ENCODE results near the gene SLC9B1. TPM values are rescaled to one million over a fixed set of nuclear protein-coding genes. Genes with fewer than 3 reads are reported as not detected.
"Not testable (repeated sequence)": the region's sequence is repeated elsewhere in the genome, so short reads cannot be mapped to it uniquely, and the experiment has no call there.

SLC9B1 gene
- total RNA-seq, 2 donors from 2014 or later: 0.39 to 0.46 TPM

DNA sequence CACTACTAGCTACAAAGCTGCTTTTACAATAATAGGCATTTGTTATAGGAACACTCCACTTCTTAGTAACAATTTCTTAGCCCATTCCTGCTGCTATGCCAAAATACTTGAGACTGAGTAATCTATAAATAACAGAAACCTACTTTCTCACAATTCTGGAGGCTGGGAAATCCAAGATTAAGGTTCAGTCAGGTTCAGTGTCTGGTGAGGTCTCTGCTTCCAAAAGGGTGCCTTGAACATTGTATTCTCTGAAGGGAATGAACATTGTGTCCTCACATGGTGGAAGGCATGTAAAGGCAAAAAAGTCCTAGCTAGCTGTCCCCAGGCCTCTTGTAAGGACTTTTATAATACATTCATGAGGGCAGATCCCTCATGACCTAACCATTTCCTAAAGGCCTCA, 7.0 kb downstream of the SLC9B1 start:
- intact Hi-C loops (cut with DNase I, micrococcal nuclease): loop anchor here (5.0 to 10.0 kb wide), 2 partner anchors 388 to 390 kb away; no protein-coding TSS in a partner anchor
- no peak for DNase-seq
- ATAC-seq: no peak

DNA sequence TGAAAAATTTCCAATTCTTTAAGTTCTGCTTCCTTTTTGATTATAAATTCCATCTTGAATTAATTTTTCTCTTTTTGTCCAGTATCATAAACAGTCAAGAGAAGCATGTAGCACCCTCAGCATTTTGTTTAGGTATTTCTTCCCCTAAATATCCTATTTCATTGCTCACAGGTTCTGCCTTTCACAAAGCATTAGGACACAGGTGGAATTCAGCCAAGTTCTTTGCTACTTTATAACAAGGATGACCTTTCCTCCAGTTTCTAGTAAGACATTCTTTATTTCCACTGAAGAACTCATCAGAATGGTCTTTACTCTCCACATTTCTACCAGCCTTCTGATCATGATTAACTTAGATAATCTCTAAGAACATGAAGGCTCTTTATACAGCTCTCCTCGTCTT, 7.4 kb downstream of the SLC9B1 start:
- intact Hi-C loops (cut with DNase I, micrococcal nuclease): loop anchor here (5.0 to 10.0 kb wide), 2 partner anchors 387 to 390 kb away; no protein-coding TSS in a partner anchor
- DNase-seq (no peak), ATAC-seq (peak; percentile 20)

DNA sequence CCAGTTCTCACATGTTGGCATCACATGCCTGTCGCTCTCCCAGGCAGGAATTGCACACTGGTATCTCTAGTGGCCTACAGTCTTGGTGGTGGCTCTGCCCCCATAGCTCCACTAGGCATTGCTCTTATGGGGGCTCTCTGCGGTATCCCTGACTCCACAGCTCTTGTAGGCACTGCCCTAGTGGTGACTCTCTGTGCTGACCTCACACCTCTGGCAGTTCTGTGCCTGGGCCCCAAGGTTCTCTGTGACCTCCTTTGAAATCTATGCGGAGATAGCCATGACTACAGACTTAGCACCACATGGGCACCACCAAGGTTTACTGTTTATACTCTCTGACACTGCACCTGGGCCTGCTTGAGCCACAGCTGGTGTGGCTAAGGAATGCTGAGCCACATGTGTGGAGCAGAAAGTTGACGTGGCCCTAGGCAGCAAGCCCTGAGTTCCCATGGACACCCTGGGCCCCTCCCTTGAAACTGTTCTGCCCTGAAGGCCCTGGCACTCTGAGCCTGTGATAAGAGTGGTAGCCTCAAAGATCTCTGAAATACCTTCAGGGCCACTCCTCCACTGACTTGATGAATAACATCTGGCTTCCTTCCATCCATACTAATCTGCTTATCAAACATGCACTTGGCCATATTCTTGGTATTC, 8.0 kb downstream of the SLC9B1 start:
- intact Hi-C loops (cut with DNase I, micrococcal nuclease): loop anchor here (5.0 to 10.0 kb wide), 2 partner anchors 387 to 389 kb away; no protein-coding TSS in a partner anchor
- DNase-seq: peak; percentile 28 to 62
- ATAC-seq: peak; percentile 92

DNA sequence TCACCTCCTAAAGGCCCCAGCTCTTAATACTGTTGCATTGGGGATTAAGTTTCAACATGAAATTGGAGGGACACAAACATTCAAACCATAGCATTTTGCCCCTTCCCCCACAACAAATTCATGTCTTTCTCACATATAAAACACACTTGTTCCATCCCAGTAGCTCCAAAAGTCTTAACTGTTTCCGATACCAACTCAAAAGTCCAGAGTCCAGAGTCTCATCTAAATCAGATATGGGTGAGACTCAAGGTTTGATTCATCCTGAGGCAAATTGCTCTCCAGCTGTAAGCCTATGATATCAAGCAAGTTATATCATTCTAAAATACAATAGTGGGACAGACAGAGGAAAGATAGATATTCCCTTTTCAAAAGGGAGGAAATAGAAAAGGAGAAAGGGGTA, 8.7 kb downstream of the SLC9B1 start:
- intact Hi-C loops (cut with DNase I, micrococcal nuclease): loop anchor here (5.0 to 10.0 kb wide), 2 partner anchors 386 to 389 kb away; no protein-coding TSS in a partner anchor
- no peak for DNase-seq
- ATAC-seq: peak; percentile 54

GRCh38 chr4:103008875-103009729, 10.4 kb downstream of the SLC9B1 start:
- ATAC-seq (peak; percentile 72), DNase-seq (no peak)
- intact Hi-C loops (cut with DNase I, micrococcal nuclease): loop anchor here in 1 of 2 donors (5.0 kb wide), 1 partner anchor 577 kb away; no protein-coding TSS in a partner anchor

- intact Hi-C loops (cut with DNase I, micrococcal nuclease): no loop called here
- ATAC-seq: no peak
- DNase-seq: no peak
These were observed 17.0 kb downstream of the SLC9B1 start for GRCh38 chr4:103002551-103002950.

DNA sequence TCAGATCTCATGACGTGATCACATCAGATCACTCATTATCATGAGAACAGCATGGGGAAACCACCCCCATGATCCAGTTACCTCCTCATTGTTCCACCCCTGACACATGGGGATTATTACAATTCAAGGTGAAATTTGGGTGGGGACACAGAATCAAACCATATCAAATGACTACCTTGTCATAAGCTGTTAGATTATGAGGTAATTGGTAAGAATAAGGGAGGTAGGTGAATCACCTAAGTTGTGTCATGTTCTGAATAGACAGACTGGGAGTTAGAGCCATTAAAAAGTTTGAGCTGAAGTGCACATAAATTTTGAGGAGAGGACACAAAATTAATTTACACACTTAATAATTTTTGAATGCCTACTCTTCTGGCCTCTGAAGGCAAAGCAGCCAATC, 24.7 kb downstream of the SLC9B1 start:
- no peak for DNase-seq
- no peak for ATAC-seq
- intact Hi-C loops (cut with DNase I, micrococcal nuclease): no loop called here

GRCh38 chr4:102993985-102994384, 25.5 kb downstream of the SLC9B1 start:
- DNase-seq; intact Hi-C loops (cut with DNase I, micrococcal nuclease); ATAC-seq: not testable (repeated sequence)

DNA sequence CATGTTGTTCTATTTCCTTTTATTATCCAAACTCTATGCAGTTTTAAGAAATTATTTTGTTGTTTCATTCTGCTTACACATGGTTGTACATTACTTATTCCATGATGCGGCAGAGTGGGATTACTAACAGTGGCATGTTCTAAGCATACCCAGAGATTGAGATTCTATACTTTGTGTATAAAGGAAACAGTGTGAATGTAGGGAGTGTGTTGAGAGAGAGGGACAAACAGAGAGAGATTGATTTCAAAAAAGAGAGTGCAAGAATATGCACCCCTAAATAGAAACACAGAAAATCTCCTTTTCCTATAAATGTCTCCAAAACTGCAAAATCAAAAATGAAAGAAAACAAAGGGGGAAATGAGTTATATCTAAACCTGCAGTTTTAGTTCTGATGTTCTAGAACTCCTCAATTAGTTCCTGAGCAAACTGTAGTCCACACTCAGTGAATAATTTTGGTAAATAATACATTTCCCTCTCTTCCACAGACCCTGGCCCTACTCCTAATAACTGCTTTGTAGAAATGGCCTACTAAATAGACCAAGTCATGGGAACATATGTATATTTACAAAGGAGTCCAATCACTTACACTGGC, 31.0 kb downstream of the SLC9B1 start:
- intact Hi-C loops (cut with DNase I, micrococcal nuclease): no loop called here
- ATAC-seq: no peak
- no peak for DNase-seq

- intact Hi-C loops (cut with DNase I, micrococcal nuclease): no loop called here
- ATAC-seq (no peak), DNase-seq (no peak)
These were observed 38.5 kb downstream of the SLC9B1 start for GRCh38 chr4:102981005-102981404.

DNA sequence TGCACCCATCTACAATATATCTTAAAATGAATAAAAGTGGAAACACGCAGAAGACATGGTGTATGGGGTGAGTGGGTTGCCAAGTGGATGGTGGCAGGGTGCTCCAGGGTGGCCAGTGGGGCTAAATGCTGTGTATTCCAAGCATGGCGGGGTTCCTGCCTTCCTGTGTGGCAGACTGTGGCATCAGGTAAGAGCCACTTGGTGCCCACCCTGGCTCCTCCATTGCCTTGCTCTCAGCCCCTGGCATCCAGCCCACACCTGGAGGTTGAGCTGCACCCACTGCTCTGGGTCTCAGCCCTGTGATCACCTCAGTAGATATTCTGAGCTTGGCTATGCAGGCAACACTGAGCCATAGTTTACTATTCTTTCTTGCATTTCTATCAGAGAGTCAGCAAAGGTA, 57.7 kb downstream of the SLC9B1 start:
- intact Hi-C loops (cut with DNase I, micrococcal nuclease); ATAC-seq; DNase-seq: not testable (repeated sequence)

- intact Hi-C loops (cut with DNase I, micrococcal nuclease): no loop called here
- ATAC-seq: no peak
- DNase-seq: no peak
These were observed 60.0 kb downstream of the SLC9B1 start for GRCh38 chr4:102959496-102959895.

DNA sequence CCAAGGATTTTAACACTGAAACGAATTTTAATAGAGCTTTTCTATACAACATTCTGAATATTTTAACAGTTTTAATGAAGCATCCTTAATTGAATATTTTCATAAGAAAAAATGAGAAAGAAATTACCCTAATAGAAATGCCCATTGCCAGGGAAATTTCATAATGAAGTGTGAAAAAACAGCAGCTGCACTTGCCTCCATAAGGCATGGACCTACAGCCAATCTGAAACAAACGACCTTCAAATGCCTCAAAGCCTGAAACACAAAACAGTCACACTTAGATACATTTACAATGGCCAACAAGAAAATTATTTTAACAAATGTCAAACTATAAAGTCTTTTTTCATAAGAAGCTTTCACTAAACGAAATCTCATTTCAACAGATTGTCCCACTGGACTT, 74.4 kb downstream of the SLC9B1 start:
- DNase-seq (no peak), ATAC-seq (no peak)
- intact Hi-C loops (cut with DNase I, micrococcal nuclease): no loop called here

DNA sequence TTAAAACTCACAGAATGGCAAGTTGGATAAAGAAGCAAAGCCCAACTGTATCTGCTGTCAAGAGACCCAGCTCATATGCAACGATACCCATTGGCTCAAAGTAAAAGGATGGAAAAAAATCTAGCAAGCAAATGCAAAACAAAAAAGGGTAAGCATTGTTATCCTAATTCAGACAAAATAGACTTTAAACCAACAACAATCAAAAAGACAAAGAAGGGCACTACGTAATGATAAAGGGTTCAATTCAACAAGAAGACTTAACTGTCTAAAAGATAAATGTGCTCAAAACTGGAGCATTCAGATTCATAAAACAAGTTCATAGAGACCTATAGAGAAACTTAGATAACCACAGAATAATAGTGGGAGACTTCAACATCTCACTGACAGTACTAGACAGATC, 81.4 kb downstream of the SLC9B1 start:
- ATAC-seq; intact Hi-C loops (cut with DNase I, micrococcal nuclease); DNase-seq: not testable (repeated sequence)

GRCh38 chr4:102935716-102936115, 83.8 kb downstream of the SLC9B1 start:
- ATAC-seq: no peak
- intact Hi-C loops (cut with DNase I, micrococcal nuclease): no loop called here
- no peak for DNase-seq

- intact Hi-C loops (cut with DNase I, micrococcal nuclease); ATAC-seq; DNase-seq: not testable (repeated sequence)
These were observed 99.8 kb downstream of the SLC9B1 start for GRCh38 chr4:102919697-102920096.

DNA sequence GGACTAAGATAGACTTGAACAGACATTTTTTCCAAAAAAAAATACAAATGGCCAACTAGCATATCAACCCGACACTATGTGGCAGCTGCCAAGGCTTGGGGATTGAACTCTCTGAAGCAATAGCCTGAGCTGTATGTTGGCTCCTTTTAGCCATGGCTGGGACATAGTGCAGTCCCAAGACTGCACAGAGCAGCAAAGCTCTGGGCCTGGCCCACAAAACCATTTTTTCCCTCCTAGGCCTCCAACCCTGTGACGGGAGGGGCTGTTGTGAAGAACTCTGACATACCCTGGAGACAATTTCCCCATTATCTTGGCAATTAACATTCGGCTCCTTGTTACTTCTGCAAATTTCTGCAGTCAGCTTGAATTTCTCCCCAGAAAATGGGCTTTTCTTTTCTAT, 100.6 kb downstream of the SLC9B1 start:
- no peak for ATAC-seq
- intact Hi-C loops (cut with DNase I, micrococcal nuclease): no loop called here
- no peak for DNase-seq

GRCh38 chr4:102901804-102902203, 117.7 kb downstream of the SLC9B1 start:
- no peak for ATAC-seq
- no peak for DNase-seq
- intact Hi-C loops (cut with DNase I, micrococcal nuclease): no loop called here

DNA sequence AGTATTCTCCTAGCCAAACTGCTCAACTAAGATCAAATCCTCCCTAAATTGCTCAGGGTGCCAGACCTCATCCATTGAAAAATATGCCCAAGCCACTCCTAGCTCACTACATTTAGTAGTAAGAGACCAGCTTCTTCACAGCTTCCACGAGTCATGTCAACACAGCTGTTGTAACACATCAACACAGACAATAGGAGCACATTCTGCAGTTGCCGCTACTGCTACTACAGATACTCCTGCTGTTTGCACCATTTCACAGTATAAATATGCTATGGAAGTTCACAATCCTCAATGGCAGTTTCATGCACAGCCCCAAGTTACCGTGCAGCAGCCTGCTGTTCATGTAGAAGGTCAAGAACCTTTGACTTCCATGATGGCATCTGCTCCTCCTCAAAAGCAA, 121.9 kb downstream of the SLC9B1 start:
- ATAC-seq; DNase-seq; intact Hi-C loops (cut with DNase I, micrococcal nuclease): not testable (repeated sequence)
